SU-DHL-6 (cell line): ENCODE measurements around the gene GMFB.
"Not testable (repeated sequence)": the region's sequence is repeated elsewhere in the genome, so short reads cannot be mapped to it uniquely, and the experiment has no call there.

Source experiments
- H2AFZ ChIP-seq: fragments of 200-600 bp; sonication (generic); 2 replicates; pipeline ENCODE4 v1.6.1; 2014; ENCODE audit warnings: low read depth, mild to moderate bottlenecking, moderate library complexity, mixed read lengths, antibody characterized with exemption, low read length; ENCODE audit not compliant: severe bottlenecking
- H3F3A ChIP-seq: fragments of 200-600 bp; shearing (Covaris generic); 2 replicates; pipeline ENCODE4 v1.6.0; 2016; ENCODE audit warnings: antibody characterized with exemption, mild to moderate bottlenecking; ENCODE audit not compliant: insufficient read depth
- H3K27ac ChIP-seq: fragments of 200-600 bp; sonication (generic); 2 replicates; pipeline ENCODE4 v1.5.1; 2016; ENCODE audit warnings: low read depth, mild to moderate bottlenecking, low read length, moderate library complexity, mixed read lengths
- H3K27me3 ChIP-seq: fragments of 200-600 bp; sonication (generic), shearing (Covaris generic); 2 replicates; pipeline ENCODE4 v1.6.0; 2014; ENCODE audit warnings: mild to moderate bottlenecking, low read length
- H3K36me3 ChIP-seq: fragments of 200-600 bp; sonication (generic); 2 replicates; pipeline ENCODE4 v1.6.1; 2014; ENCODE audit warnings: mild to moderate bottlenecking, low read length, mixed read lengths
- H3K4me2 ChIP-seq: fragments of 300-600, 200-600 bp; shearing (Covaris generic), sonication (generic); 2 replicates; pipeline ENCODE4 v1.6.0; 2014; ENCODE audit warnings: low read length, low read depth, mild to moderate bottlenecking; ENCODE audit not compliant: poor library complexity, severe bottlenecking
- H3K4me3 ChIP-seq: fragments of 200-600 bp; sonication (generic); 2 replicates; pipeline ENCODE4 v1.5.1; 2014; ENCODE audit warnings: antibody characterized with exemption, low read length, mild to moderate bottlenecking, mixed read lengths; ENCODE audit not compliant: insufficient read depth, poor library complexity, severe bottlenecking
- H3K79me2 ChIP-seq: fragments of 200-600 bp; sonication (generic); 2 replicates; pipeline ENCODE4 v1.6.1; 2014; ENCODE audit warnings: mild to moderate bottlenecking, low read length, moderate library complexity; ENCODE audit not compliant: insufficient read depth
- H3K9ac ChIP-seq: fragments of 200-600 bp; sonication (generic); 2 replicates; pipeline ENCODE4 v1.7.0; 2014; ENCODE audit warnings: mild to moderate bottlenecking, low read length
- H3K9me2 ChIP-seq: fragments of 200-600 bp; sonication (generic); replicated peaks from 2 replicates; pipeline ENCODE4 v1.6.1; 2014; ENCODE audit warnings: low read length; ENCODE audit not compliant: insufficient read depth
- H3K9me3 ChIP-seq: fragments of 200-600 bp; sonication (generic); 2 replicates; pipeline ENCODE4 v1.6.1; 2014; ENCODE audit warnings: low read length, mixed read lengths; ENCODE audit not compliant: insufficient read depth
- H4K20me1 ChIP-seq: fragments of 200-600 bp; sonication (generic); 2 replicates; pipeline ENCODE4 v1.6.1; 2014; ENCODE audit warnings: low read depth, mild to moderate bottlenecking, antibody characterized with exemption, low read length, moderate library complexity, mixed read lengths
- CTCF ChIP-seq: fragments of 200-600 bp; sonication (generic); IDR thresholded peaks from one replicate; pipeline ENCODE4 v1.5.1; 2017; ENCODE audit warnings: antibody characterized with exemption, mild to moderate bottlenecking, low read length, moderate library complexity; ENCODE audit not compliant: insufficient read depth, poor library complexity, severe bottlenecking
- EZH2phosphoT487 ChIP-seq: fragments of 200-600 bp; sonication (generic), shearing (Covaris generic); conservative IDR thresholded peaks from 2 replicates; pipeline ENCODE4 v1.6.1; 2018; ENCODE audit warnings: mild to moderate bottlenecking, antibody characterized with exemption, low read length, moderate library complexity, mixed read lengths

GMFB gene

GRCh38 chr14:54462048-54462447, 26.7 kb downstream of the GMFB start:
- Histone ChIP-seq H3K36me3 (no peaks in the 10 kb centered on the region), H3K27ac (no peak overlapping the region), H3K4me3 (no peak overlapping the region), H3K9me2 (no peaks in the 10 kb centered on the region), H4K20me1 (no peaks in the 10 kb centered on the region), H2AFZ (no peak overlapping the region), H3K79me2 (no peaks in the 10 kb centered on the region), H3K9ac (no peak overlapping the region), H3K9me3 (peaks cover 15% of the 10 kb centered on the region; the same call in 1 of the 2 replicates), H3F3A (no peaks in the 10 kb centered on the region), H3K4me2 (no peak overlapping the region), H3K27me3 (no peaks in the 10 kb centered on the region)
- TF ChIP-seq EZH2phosphoT487, result no peak
- no peak for TF ChIP-seq CTCF

DNA sequence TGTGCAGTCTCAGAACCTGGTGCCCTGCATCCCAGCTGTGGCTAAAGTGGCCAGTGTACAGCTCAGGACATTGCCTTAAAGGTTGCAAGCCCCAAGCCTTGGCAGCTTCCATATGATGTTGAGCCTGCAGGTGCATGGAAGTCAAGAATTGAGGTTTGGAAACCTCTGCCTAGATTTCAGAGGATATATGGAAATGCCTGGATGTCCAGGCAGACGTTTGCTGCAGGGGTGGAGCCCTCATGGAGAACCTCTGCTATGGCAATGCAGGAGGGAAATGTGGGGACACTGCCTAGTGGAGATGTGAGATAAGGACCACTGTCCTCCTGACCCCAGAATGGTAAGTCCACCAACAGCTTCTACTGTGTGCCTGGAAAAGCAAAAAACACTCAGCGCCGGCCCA, 29.7 kb downstream of the GMFB start:
- no peaks in the 10 kb centered on the region for H3K36me3 ChIP-seq
- H3K27me3 ChIP-seq, result no peaks in the 10 kb centered on the region
- no peak overlapping the region for H3K27ac ChIP-seq
- H3K9me2 ChIP-seq, result no peaks in the 10 kb centered on the region
- no peak overlapping the region for H2AFZ ChIP-seq
- no peaks in the 10 kb centered on the region for H3F3A ChIP-seq
- no peak overlapping the region for H3K9ac ChIP-seq
- no peak for TF ChIP-seq EZH2phosphoT487
- TF ChIP-seq CTCF, result no peak
- H4K20me1 ChIP-seq, result no peaks in the 10 kb centered on the region
- H3K79me2 ChIP-seq, result no peaks in the 10 kb centered on the region
- no peak overlapping the region for H3K4me2 ChIP-seq
- H3K9me3 ChIP-seq, result peaks cover 15% of the 10 kb centered on the region; the same call in 1 of the 2 replicates
- no peak overlapping the region for H3K4me3 ChIP-seq

- peaks cover 15% of the 10 kb centered on the region; the same call in 1 of the 2 replicates for H3K9me3 ChIP-seq
- H2AFZ ChIP-seq, H3K27ac ChIP-seq, H3K36me3 ChIP-seq, H3F3A ChIP-seq, H3K4me3 ChIP-seq, H3K27me3 ChIP-seq, H3K9me2 ChIP-seq, H3K79me2 ChIP-seq, H3K4me2 ChIP-seq, H4K20me1 ChIP-seq, H3K9ac ChIP-seq: not testable (repeated sequence)
Measured at GRCh38 chr14:54458536-54458935, 30.2 kb downstream of the GMFB start.

- H3K9me3 ChIP-seq, result peaks cover 15% of the 10 kb centered on the region; the same call in 1 of the 2 replicates
- no peaks in the 10 kb centered on the region for H3F3A ChIP-seq
- H3K4me3 ChIP-seq, result no peak overlapping the region
- H3K27ac ChIP-seq, result no peak overlapping the region
- H3K9me2 ChIP-seq, result no peaks in the 10 kb centered on the region
- H3K9ac ChIP-seq, result no peak overlapping the region
- no peaks in the 10 kb centered on the region for H3K27me3 ChIP-seq
- no peak overlapping the region for H3K4me2 ChIP-seq
- no peaks in the 10 kb centered on the region for H3K36me3 ChIP-seq
- TF ChIP-seq EZH2phosphoT487, result no peak
- no peak for TF ChIP-seq CTCF
- no peaks in the 10 kb centered on the region for H3K79me2 ChIP-seq
- H4K20me1 ChIP-seq, result no peaks in the 10 kb centered on the region
- H2AFZ ChIP-seq, result no peak overlapping the region
Measured at GRCh38 chr14:54457609-54457996, 31.2 kb downstream of the GMFB start.

- H3K4me3 ChIP-seq, H3K4me2 ChIP-seq, H3K79me2 ChIP-seq, H3K27ac ChIP-seq, H4K20me1 ChIP-seq, H2AFZ ChIP-seq, H3K36me3 ChIP-seq, H3K27me3 ChIP-seq, H3F3A ChIP-seq, H3K9ac ChIP-seq, H3K9me2 ChIP-seq: not testable (repeated sequence)
- peaks cover 15% of the 10 kb centered on the region; the same call in 1 of the 2 replicates for H3K9me3 ChIP-seq
Measured at GRCh38 chr14:54456820-54457608, 31.8 kb downstream of the GMFB start.
